GM19351 (cell line): ENCODE results near the gene MR1.

Source experiments
- ATAC-seq: cut with Tn5 transposase; IDR thresholded peaks from one replicate; pipeline ENCODE4 v1.9.1; 2021; ENCODE audit warnings: mild to moderate bottlenecking, moderate library complexity; ENCODE audit not compliant: unreplicated experiment

MR1 gene

DNA sequence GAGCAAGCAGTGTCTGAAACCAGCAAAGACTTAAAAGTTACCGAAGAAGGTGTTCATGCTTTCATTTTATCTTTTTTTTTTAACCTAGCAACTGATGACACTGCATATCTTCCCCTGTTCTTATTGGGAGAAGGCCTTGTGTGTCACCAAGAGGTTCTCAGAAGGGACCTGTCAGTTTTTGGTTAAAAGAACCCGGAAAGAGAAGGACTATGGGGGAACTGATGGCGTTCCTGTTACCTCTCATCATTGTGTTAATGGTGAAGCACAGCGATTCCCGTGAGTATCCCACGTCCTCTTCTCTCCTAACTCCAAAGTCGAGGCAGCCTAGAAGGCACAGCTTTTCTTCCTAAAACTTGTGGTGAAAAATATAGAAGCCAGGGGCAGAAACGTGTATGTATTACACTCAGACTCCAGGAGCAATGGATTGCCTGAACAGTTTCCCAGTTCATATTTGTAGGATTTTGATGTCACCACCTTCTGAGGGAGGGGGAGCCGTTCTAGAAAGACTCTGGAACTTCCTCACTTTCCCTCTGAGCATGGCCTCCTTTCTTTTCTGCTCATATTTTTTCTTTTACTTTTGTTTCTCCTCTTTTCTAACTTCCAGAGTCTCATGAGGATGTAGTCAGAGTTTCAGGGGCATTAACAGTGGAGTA, at the start of gene MR1:
TSS of gene MR1 (plus strand) at position 185 of the 653 bp plus-strand sequence. CDS start at position 210, 25 bp downstream.
- ATAC-seq, result peak; percentile 95

DNA sequence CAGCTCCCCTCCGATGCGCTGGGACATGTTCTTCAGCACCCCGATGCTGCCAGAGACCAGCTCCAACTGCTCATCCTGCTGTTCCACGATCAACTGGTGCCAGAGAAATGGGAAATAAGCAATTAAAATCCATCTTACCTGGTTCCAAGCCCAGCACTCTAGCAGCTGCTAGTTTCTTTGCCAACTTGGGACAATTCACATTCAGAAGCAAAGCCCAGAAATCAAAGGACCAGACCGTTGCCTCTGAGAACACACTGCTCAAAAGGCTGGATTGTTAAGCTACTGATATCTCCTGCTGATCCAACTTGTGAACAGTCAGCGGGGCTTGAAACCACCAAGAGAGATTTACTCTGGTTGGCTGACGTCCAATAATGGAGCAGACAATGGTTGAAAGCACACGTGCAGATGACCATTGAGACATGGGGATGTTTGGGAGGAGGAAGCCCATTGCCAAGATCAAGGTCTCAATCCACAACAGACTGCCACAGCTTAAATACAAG, 45.5 kb upstream of the MR1 start:
- no peak for ATAC-seq

DNA sequence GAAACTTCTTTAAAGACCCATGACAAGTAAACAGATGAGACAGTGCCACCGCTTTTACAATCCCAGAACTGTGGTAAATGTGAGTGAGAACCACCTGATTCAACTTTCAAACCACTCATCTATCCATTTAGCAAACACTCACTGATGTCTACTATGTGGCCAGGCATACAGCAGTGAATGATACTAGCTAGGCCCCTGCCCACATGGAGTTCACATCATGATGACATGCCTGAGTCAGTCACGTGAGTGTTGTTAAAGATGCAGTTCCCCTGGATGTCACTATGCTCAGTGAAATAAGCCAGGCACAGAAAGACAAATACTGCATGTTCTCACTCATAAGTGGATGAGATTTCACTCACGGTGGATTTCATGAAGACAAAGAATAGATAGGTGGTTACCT, 39.5 kb upstream of the MR1 start:
- no peak for ATAC-seq

DNA sequence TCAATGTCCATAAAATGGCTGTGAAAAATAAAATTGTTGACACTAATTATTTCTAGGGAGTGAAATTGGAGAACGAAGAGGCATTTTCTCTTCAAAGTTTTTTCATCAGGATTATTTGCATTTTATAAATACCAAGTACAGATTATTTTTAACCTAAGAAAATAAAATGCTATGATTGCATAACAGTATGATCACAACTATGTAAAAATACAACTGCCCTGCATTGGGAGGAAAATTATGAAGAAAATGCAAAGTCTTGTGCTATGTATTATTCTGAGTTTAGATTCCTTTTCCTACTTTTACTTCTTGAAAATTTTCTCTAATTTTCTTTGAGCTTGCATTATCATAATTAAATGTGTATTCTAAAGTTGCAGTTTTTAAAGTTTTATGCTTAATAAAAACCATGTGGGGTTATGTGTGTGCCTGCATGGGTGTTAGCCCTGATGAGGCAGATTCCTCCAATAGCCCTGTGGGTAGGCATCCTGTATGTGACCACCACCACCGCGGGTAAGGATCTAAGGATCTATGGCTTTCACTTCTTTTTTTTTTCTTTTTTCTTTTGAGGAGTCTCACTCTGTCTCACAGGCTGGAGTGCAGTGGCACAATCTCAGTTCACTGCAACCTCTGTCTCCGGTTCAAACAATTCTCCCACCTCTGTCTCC, 35.8 kb upstream of the MR1 start:
- no peak for ATAC-seq

DNA sequence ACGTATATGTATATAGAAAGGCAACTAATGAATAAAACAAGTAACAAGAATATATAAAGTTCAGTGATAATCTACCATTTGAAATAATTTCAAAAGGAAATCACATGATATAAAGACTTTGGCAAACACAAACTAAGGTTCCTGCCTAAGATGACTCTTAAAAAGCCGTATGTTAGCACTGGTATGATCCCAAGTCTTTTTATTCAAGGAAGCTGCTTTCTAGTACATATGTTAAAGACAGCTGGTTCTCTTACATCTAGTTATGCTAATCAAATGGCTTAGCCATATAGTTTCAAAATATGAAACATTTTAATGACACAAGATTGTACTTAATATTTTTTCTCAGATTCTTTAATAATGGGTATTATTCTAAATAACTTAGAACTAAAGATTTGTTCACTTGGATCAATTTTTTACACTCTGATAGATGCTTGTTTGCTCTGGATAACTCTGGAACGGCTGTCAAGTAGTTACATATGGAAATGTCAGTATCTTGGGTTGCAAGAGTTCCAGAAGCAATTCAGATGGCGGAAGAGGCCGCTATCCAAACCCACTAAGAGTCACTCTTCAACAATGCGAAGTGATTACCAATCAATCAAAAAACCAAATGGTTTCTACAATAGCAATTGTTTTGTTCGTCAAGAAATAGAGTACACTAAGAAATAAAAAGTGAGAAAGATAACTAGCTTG, 32.5 kb upstream of the MR1 start:
- ATAC-seq, result no peak

DNA sequence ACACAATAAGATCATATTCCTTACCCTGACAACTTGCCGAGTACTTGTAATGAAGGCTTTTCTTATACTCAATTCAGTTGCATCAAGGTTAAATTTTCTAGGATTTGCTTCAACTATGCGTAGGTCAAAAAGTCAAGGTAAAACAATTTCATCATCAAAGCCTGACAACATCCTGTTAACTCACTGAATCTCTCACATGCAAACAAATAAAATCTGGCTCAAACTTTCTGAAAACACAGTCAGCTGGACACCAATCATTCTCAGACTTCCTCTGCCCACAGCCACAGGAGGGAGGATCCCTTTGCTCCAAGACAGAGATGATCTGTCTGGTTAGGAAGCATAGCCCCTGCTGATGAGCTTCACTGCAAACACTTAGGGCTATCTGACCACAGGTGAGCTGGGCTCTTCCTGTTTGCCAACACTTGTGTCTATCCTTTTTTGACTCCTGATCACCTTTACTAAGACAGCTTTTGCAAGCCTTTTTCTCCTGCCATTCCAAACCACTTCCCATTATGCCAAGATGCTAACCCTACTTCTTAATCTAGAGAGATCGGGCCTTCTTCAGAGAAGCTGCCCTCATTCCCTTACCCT, 31.1 kb upstream of the MR1 start:
- ATAC-seq, result no peak

DNA sequence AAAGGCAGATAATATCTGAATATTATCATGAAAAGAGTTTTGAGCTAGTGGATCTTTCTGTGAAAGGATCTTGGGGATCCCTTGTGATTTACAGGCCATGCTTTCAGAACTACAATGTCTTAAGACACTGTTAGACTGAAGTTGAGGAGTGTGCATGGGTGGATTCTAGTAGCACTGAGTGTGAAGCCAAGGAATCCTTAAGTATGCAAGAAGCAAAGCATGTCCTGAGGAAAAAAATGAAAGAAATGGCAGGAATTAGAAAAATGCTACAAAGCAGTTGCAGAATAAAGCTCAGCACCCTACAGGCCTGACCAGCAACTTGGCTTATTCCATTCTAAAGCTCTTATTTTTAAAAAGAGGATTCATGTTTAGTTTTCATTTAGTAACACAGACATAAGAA, 23.0 kb upstream of the MR1 start:
- ATAC-seq, result no peak

DNA sequence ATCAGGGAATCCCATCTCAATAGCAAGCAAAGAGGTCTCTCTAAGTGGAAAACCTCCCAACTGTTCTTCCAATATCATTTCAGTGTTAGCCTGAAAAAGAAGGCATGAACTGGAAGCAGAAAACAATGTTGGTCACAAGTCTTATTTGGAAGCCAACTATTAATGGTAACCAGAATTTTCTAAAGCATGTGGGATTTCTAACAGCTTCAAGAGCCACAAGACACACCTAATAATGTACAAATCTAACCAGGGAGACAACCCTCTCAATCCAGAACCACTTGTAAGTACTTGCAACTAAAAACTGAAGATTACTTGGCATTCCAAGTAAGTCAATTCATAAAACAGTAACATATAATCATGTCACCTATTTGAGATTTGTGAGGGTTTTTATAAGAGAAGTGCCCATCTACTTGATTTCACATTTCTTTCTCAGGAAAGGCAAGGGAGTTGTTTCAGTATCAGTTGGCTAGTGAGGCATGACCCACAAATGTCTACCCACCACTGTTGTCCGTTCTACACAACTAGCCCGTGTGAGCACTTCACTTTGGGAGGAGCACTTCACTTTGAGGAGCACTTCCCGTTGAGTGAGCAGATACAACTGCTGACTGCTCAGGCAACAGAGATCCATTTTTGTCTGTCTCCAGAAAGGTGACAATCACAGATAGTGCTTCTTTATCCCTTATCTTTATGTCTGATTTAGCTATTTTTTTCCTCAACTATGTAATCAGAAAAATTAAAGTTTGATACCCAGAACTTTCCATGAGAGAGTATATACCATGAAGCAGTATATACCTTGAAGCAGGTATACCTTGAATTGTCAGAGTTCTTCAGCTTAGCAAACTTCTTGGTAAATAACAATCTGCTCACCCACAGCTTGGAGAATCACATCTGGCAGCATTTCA, 22.2 kb upstream of the MR1 start:
- no peak for ATAC-seq

DNA sequence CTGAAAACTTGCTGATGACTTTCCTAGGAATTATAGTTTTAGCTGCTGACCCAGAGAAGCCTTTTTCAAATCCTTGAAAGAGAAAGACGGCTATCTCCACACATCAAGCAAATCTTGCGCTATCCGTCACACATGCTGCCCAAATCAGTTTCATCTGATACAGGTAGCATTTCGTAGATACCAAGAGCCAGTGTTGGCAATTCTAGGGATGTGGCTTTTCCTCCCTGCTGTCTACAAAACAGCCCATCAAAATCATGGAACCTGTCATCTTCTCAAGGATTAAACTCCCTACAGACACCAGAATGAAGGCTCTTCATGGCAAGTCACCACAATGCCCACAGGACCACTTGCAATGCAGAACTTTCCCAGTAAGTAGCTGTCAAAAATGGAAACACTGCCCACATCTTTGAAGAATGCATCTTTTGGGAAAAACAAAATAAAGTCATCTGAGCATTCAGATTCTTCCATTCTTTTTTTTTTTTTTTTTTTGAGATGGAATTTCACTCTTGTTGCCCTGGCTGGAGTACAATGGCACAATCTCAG, 21.5 kb upstream of the MR1 start:
- ATAC-seq, result no peak

DNA sequence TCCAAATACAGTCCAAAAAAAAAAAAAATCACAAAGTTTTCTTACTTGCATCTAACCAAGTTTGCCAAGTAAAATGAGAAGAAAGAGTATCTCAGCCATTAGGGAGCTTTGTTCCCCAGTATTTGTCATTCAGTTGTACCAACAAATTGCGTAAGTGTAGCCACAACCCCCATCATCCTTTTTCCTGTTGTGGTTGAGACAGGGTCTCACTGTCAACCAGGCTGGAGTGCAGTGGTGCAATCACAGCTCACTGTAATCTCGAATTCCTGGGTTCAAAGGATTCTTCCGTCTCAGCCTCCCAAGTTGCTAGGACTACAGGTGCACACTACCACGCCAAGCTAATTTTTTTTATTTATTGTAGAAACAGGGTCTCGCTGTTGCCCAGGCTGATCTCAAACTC, 20.6 kb upstream of the MR1 start:
- no peak for ATAC-seq

DNA sequence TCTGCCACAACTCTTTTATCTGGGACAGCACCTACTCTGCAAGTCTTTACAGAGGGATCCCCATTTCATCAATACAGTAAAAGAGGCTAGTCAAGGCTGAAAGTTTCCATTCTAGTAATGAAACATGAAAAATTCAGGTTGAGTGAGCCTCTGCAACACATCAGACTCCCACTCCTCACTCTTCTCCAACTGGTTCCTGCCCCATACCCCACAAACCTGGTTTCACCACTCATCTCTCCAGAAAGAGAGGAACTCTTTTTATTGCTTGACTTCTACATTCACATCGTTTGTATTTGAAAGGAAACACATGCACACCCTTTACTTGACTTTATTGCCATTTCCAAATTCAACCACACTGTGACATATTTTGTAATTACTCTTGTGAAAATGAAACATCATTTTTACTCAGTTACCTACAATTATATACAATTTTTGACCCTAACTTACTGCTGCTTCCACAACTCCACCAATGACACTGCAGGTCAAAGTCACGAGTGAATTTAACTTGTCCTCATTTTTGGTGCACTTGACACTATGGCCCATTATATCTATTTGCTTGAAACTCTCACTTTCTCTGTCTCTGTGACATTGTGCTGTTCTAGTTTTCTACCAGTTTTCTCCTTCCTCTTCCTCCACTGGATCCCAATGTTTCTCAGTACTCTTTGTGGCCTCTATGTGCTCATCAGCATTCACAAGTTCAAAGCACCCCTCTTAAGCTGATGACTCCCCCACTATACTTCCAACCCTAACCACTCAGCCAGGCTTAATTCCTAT, 19.1 kb upstream of the MR1 start:
- peak; percentile 67 for ATAC-seq

DNA sequence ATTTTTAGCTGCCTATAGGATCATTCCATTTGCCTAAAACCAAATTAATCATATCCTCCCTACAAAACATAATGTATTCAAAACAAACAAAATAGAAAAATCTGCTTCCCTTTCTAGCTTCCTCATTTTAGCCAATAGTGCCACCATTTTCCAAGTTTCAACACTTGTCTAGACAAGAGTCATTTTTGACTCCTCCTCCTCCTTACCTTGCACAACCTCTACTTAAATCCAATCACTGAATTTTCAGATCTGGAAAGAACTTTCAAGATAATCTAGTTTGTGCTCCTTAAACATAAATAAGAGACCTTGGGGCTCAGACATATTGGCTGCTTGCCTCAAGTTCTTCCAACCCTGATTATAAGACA, 18.6 kb upstream of the MR1 start:
- ATAC-seq, result no peak

DNA sequence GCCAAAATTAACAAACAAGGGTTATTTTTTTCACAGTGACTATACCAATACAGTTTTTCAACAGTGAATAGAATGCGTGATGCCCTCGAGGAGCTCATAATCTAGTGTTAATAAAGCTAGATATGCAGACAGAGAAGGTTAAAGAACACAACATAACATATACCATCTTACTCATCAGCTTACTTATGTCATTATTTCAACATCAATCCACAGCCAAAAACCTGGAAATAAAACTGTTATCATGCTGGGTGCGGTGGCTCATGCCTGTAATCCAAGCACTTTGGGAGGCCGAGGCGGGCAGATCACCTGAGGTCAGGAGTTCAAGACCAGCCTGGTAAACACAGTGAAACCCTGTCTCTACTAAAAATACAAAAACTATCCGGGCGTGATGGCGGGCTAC, 17.2 kb upstream of the MR1 start:
- no peak for ATAC-seq

DNA sequence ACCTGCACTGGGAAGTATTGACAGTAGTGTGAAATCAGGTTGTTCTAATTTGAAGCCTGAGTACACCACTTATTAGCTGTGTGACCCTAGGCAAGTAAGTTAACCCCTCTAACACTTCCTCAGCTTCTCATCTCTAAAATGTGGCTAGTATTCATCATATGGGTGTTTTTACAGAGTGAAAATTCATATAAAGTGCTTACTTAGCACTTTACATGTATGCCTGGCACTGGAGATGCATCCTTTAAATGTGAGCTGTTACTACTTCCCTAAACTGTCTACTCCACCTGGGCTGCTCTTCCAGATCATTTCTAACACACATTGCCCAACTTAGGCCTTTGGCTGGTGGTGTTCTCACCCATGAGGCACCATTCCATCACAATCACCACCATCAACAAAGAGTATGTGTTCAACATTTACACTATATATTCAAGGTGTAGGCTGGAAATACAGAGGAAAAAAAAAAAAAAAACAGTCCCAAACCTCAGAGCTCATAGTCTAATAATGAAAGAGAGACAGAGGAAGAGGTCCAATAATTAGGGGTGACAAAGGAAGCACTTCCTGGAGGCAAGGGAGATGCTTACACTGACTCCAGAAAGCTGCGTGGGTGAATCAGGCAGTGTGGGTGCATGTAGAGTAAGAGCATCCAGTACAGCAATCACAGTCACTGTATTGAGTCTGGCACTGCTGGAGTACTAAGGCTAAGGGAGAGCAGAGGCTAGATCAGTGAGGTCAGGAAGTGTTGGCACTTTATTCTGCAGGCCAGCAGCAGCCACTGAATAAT, 14.7 kb upstream of the MR1 start:
- no peak for ATAC-seq

DNA sequence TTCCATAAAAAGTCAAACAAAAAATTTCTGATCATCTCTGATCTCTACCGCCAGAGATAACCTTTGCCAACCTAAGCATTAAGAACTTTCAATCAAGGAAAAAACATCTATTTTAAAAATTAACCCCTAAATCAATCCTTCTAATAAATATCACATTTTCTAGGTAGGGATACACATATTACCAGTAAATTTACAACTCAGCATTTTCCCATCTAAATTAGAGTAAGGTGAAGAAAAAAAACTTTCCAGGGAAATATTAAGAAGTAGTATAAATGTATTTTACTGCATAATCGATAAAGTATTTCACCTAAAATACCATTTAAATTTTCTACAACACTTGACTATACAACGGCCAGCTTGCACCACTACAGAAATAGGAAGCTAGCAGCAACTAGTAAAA, 12.6 kb upstream of the MR1 start:
- no peak for ATAC-seq

DNA sequence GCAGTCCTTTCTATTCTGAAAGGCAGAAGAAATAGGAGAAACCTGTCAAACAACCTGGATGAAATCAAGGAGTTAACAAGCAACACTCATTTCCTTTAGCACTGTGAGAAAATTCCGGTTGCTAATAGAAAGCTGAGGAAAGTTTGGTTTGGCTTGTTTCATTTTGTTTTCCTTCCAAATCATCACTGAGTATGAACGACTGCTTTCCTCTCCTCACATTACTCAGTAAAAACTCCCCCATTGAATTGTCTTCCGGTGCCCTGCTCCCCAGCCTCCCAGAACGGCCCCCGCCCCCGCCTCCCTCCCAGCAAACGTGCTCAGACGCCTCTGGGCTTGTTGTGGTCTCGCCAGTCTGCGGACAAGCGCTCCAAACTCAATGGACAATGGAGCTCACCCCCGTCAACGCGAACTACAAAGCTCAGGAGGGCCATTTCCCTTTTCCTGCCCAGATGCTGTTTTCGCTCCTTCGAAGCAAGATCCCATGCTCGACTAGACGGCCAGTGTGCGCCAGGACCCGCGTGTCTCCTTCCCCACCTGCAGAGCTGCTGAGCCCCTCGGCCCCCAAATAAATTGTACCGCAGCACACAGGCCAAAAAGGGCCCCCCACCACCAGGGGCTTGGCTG, 11.9 kb upstream of the MR1 start:
- ATAC-seq, result peak; percentile 44

DNA sequence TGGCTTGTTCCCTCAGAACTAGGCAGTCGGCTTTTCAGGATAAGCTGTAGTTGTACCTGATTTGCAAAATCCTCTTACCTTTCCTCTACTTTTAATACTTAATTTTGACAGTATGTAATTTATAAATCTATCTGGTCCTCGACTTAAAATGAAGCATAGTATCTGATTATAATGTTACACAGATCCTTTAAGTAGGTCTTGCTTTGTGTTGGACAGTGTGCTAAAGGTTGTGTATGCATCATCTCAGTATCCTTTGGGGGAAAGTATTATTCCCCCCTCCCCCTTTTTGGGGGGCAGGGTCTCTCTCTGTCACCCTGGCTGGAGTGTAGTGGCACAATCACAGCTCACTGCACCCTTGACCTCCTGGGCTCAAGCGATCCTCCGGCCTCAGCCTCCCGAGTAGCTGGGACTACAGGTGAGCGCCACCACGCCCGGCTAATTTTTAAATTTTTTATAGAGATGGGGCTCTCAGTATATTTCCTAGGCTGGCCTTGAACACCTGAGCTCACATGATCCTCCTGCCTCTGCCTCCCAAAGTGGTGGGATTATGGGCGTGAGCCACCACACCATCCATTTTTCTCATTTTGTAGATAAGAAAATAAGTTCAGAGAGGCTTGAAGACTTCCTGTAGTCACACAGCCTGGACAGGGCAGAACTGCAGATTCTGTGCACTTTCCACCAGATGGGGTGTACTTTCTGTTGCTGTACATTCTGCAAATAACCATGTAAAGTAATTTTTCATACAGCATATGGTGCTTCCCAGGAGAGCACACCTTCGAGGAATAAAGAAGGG, 10.3 kb upstream of the MR1 start:
- no peak for ATAC-seq

DNA sequence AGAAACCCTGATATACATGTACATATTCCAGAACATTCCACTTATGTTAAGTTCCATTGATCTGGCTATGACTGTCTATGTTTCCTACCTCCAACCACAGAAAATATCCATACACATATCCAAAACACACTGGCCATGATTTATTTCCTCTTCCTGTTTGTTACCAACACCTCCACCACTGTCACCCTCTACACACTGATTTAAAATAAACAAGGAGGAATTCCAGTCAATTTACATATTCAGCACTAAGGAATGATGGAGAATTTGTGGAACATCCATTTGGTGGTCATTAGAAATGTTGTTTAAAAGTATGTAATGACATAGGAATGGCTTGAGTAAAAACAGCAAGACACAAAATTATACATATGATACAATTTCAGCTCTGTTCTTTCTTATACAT, 5.6 kb upstream of the MR1 start:
- ATAC-seq, result no peak
